GM18909 (cell line): Measurements from ENCODE around the gene PLCL1.

Experiments
- ATAC-seq: cut with Tn5 transposase; IDR thresholded peaks from one replicate; pipeline ENCODE4 v1.9.1; 2021; ENCODE audit warnings: mild to moderate bottlenecking; ENCODE audit not compliant: unreplicated experiment, poor library complexity

The PLCL1 gene

GRCh38 chr2:197879812-197880408 lies 75.5 kb downstream of the PLCL1 start:
- no peak for ATAC-seq

GRCh38 chr2:197883354-197884032 lies 79.1 kb downstream of the PLCL1 start:
- no peak for ATAC-seq

DNA sequence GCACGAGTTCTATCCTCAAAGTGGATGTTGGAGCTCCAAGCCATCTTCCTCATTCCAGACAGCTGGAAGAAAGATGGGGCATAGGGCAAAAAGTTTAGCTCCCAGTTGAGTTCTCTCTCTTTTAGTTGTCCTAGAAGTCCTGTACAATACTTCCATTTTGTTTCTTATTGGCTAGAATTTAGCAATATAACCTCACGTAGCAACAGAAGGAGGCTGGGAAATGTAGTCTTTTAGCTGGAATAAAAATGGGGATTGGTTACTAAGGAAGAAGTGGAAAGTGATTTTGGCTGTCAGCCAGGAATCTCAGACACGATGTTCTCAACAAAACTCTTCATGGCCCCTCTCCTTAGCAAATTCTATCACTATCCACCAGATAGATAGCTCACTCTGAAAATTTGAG lies 79.9 kb downstream of the PLCL1 start:
- no peak for ATAC-seq

- ATAC-seq = no peak
Measured at GRCh38 chr2:197885126-197885525, 80.7 kb downstream of the PLCL1 start.

DNA sequence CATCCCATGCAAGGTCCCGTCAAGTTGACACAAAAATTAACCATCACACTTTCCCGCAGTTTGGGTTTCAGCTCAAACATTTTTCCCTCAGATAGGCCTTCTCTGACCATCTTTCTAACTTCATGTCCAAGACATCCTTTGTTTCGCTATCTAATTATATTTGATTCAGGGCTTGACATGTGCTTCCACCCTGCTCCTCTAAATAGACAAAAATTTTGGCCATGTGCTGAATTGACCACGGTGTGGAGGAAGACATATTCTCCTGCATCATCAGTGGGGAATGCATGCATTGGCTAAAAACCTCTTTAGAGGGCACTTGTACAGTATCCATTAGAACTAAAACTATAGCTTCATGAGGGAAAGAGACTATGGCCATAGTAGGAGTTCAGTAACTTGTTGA lies 81.2 kb downstream of the PLCL1 start:
- ATAC-seq = no peak

DNA sequence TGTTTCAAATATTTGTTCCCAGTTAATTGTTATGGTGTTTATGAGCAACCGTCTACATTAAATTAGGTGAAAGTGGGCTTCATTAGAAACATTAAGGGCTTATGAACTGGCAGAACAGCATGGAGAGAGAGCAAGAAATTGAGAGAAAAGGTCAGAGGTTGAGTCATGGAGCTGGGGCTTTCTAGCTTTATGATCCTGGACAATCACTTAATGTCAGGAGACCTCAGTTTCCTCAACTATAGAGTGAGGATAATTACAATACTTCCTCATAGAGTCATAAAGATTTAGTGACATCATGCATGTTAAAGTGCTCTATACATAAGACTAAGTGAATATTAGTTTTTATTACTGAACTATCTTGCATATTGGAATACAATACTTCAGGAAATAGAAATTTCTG lies 83.9 kb downstream of the PLCL1 start:
- ATAC-seq = no peak

- peak; percentile 98 for ATAC-seq
Measured at GRCh38 chr2:197889041-197889440, 84.6 kb downstream of the PLCL1 start.

- ATAC-seq = no peak
Measured at GRCh38 chr2:197890168-197890567, 85.8 kb downstream of the PLCL1 start.

- ATAC-seq = no peak
Measured at GRCh38 chr2:197891897-197892442, 87.6 kb downstream of the PLCL1 start.

- peak; percentile 33 for ATAC-seq
Measured at GRCh38 chr2:197893403-197894177, 89.2 kb downstream of the PLCL1 start.

DNA sequence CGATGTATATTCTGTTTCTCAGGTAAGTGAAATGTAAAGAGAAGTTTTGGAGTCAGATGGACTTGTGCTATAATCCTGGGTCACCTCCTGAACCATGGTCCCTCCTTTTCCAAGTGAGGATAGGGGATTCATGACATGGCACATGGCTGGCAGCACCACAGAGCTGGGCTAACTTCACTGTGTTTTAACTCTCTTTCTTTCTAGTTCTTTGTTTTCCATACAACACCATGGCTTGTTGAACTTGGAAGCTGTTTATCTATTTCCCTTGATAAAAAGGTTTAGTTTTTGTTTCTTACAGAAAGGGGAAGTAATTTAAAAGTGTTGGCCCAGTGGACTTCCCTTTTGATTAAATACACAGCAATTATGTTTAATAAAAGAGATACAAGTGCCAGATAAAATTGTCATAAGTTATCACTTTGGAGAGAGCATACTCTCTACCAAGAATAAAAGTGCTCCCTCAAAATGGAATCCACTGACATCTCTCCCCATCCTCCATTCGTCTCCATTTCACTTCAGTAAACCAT lies 90.4 kb downstream of the PLCL1 start:
- ATAC-seq = no peak

DNA sequence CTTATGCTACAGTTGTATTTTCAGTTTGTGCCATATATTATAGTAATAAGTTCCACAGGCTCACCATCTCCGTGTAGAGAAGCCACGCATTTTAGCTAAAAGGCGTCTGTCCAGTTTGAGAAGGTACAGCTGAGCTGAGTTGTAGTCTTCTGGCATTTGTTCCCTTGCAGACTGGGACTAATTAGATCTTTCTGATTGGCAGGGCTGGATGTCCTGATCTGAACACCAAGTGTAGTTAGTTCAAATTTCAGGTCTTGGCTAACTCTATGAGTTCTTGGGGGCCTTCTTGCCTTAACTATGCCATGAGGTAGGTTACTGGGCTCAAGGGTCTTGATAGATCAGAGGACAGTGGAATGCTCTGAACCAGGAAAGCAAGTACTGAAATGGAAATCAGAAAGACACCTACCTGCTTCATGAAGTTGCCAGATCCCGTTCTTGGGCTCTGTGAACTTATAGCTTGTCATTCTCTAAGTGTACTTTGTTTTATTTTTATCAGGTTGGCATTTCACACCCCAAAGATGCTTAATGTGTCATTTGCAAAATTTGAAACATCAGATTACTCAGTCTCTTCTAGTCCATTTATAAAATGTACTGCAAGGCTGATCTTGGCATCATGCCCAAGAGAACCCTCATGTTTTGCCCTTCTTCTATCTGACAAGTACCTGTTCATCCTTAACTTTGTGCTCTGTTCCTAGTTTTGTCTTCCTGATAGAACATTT lies 93.7 kb downstream of the PLCL1 start:
- ATAC-seq = no peak

- no peak for ATAC-seq
Measured at GRCh38 chr2:197904446-197904845, 100.1 kb downstream of the PLCL1 start.

DNA sequence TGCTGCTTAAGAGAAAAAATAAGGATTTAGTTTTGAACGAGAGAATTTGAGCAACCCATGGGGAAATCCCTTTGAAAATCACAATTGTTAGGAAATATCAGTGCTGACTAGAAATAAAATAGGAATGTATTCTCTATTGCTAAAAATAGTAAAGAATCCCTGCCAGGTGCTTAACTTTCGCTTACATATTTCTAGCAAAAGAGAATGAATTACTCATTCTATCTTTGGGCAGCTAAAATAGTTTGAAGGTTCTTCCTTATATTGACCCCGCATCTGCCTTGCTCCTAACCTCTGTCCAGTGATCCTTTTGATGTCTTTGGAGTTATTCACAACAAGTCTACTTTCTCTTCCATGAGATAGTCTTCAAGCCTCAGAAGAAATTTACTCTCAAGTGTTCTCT lies 103.8 kb downstream of the PLCL1 start:
- no peak for ATAC-seq

DNA sequence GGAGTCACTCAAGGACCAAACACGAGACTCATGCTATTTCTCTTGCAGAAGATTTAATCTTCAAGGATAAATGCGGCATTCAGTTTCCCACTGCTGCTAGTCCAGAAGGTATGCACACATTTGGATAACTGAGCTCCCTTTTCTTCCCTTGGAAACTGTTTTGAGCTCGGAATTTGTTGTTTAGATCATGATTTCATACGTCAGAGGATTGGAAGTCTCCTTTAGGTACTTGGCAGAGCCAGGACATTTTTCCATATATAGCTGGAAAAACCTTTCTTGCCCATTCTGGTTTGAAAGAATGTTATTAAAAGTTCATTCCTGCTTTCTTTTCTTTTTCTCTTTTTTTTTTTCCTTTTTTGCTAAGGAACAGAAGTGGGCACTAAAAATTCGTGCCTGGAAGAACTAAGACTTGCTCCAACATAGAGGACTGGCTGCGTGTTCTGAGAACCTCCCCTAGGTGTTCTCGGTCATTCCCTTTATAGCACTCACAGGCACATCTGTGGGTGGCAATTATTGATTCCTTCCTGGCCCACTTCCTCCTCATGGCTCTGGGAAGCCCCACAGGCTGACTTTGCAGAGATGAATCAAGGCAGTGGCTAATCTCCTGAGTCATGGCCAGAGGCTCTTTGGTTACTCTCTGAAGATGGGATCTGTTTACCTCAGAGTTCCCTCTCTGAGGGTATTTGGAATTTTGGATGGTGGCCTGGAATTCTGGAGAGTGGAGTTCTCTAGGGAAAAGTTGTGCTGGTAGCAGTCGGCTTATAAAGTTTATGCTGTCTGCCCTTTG lies 104.8 kb downstream of the PLCL1 start:
- no peak for ATAC-seq

GRCh38 chr2:197911667-197912066 lies 107.3 kb downstream of the PLCL1 start:
- ATAC-seq = no peak

GRCh38 chr2:197913084-197913483 lies 108.7 kb downstream of the PLCL1 start:
- ATAC-seq = no peak

GRCh38 chr2:197914778-197915177 lies 110.4 kb downstream of the PLCL1 start:
- no peak for ATAC-seq

GRCh38 chr2:197915548-197916265 lies 111.3 kb downstream of the PLCL1 start:
- ATAC-seq = no peak
